ENCODE data around the gene RPL7L1. TPM values are rescaled to one million over a fixed set of nuclear protein-coding genes. Genes with fewer than 3 reads are reported as not detected.
A peak's percentile ranks its signal among the peaks of the same experiment; 100 is the strongest.

The RPL7L1 gene
- total and polyA plus RNA-seq, 2 of the 13 experiments (the other 11 are each of a cell fraction or from before 2014, with no cell fraction given), result 51.6 to 179 TPM

DNA sequence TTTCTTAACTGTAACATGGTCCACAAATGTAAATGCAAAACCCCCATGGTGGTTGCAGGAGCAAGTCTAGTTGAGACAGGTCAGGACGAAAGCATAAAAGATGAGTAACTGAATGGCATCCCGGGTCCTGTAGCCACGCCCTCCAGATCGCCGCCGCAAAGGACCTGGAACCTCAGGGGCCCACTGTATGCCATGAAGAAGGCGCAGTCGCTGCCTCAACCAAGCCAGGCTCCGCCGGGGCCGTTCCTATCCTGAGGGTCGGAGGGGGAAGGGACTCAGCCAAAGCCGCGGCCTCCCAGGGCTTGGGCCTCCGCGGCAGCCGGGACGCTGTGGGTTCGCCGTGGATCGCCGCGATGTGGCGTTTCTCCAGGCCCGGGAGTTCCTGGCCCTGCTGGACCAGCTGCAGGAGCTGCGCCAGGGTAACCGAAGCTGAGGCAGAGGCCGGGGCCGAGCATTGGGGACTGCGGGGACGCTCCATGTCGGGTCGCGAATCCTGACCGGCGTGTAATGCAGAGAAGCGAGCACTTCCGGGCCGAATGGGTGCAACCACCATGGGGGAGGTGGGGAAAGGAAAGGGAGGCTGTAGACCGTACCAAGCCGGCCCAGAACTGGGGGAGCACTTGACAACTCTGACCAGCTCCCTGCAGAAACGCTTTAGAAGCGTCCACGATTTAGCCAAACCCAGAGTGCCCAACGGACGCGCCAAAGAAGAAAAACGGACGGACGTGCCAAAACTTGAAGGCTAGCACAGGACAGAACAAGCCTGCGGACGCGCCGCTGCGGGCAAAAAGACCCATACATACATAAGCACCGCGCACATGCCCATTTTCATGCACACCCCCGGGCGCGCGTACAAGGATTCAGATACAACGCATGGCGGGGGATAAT is 11.1 kb downstream of the RPL7L1 start (continued):
- TF ChIP-seq, protein P1, sequence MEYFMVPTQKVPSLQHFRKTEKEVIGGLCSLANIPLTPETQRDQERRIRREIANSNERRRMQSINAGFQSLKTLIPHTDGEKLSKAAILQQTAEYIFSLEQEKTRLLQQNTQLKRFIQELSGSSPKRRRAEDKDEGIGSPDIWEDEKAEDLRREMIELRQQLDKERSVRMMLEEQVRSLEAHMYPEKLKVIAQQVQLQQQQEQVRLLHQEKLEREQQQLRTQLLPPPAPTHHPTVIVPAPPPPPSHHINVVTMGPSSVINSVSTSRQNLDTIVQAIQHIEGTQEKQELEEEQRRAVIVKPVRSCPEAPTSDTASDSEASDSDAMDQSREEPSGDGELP (IDR thresholded peaks at IDR 0.05; ENCODE audit: borderline replicate concordance, low read depth), result peak; percentile 20; the same call in 1 of the 2 replicates
- TF ChIP-seq, protein P2, sequence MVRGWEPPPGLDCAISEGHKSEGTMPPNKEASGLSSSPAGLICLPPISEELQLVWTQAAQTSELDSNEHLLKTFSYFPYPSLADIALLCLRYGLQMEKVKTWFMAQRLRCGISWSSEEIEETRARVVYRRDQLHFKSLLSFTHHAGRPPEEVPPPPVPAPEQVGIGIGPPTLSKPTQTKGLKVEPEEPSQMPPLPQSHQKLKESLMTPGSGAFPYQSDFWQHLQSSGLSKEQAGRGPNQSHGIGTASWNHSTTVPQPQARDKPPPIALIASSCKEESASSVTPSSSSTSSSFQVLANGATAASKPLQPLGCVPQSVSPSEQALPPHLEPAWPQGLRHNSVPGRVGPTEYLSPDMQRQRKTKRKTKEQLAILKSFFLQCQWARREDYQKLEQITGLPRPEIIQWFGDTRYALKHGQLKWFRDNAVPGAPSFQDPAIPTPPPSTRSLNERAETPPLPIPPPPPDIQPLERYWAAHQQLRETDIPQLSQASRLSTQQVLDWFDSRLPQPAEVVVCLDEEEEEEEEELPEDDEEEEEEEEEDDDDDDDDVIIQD (CRISPR knock-in tag; IDR thresholded peaks at IDR 0.05; ENCODE audit: low read depth), result no peak
- TF ChIP-seq BRCA1 (CRISPR knock-in tag; IDR thresholded peaks at IDR 0.05), result peak; percentile 34; the same call in 1 of the 2 replicates
- TF ChIP-seq, protein P3, sequence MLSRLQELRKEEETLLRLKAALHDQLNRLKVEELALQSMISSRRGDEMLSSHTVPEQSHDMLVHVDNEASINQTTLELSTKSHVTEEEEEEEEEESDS (CRISPR knock-in tag; IDR thresholded peaks at IDR 0.05; ENCODE audit: borderline replicate concordance), result peak; percentile 67; the same call in 1 of the 2 replicates
- TF ChIP-seq, protein P4, sequence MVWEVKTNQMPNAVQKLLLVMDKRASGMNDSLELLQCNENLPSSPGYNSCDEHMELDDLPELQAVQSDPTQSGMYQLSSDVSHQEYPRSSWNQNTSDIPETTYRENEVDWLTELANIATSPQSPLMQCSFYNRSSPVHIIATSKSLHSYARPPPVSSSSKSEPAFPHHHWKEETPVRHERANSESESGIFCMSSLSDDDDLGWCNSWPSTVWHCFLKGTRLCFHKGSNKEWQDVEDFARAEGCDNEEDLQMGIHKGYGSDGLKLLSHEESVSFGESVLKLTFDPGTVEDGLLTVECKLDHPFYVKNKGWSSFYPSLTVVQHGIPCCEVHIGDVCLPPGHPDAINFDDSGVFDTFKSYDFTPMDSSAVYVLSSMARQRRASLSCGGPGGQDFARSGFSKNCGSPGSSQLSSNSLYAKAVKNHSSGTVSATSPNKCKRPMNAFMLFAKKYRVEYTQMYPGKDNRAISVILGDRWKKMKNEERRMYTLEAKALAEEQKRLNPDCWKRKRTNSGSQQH (CRISPR knock-in tag; IDR thresholded peaks at IDR 0.05; ENCODE audit: low read depth), result peak; percentile 54; the same call in 1 of the 2 replicates
- peak; percentile 91; the same call in 1 of the 2 replicates for TF ChIP-seq ZBTB20 (CRISPR knock-in tag; IDR thresholded peaks at IDR 0.05; ENCODE audit: borderline replicate concordance, low read depth)
- peak; percentile 57; the same call in 1 of the 2 replicates for TF ChIP-seq MED1 (CRISPR knock-in tag; IDR thresholded peaks at IDR 0.05)
- TF ChIP-seq ZNF230 (CRISPR knock-in tag; IDR thresholded peaks at IDR 0.05), result peak; percentile 93; the same call in 1 of the 2 replicates
- TF ChIP-seq CBFB (CRISPR knock-in tag; IDR thresholded peaks at IDR 0.05), result peak; percentile 79
- peak; percentile 40 for TF ChIP-seq TEAD3 (CRISPR knock-in tag; optimal IDR thresholded peaks at IDR 0.05; ENCODE audit: borderline replicate concordance)
- TF ChIP-seq, protein P5, sequence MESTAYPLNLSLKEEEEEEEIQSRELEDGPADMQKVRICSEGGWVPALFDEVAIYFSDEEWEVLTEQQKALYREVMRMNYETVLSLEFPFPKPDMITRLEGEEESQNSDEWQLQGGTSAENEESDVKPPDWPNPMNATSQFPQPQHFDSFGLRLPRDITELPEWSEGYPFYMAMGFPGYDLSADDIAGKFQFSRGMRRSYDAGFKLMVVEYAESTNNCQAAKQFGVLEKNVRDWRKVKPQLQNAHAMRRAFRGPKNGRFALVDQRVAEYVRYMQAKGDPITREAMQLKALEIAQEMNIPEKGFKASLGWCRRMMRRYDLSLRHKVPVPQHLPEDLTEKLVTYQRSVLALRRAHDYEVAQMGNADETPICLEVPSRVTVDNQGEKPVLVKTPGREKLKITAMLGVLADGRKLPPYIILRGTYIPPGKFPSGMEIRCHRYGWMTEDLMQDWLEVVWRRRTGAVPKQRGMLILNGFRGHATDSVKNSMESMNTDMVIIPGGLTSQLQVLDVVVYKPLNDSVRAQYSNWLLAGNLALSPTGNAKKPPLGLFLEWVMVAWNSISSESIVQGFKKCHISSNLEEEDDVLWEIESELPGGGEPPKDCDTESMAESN (CRISPR knock-in tag; conservative IDR thresholded peaks at IDR 0.05), result peak; percentile 64; the same call in 1 of the 2 replicates
- peak; percentile 98 for TF ChIP-seq ZNF547 (CRISPR knock-in tag; IDR thresholded peaks at IDR 0.05)
- TF ChIP-seq TEAD2 (CRISPR knock-in tag; IDR thresholded peaks at IDR 0.05), result peak; percentile 62; the same call in 1 of the 2 replicates
